HUDEP-2 (cell line): ENCODE measurements around the gene LRRC8D.
A peak's percentile ranks its signal among the peaks of the same experiment; 100 is the strongest.

Source experiments
- DNase-seq, 76 experiments: peaks; one replicate each; lab custom pipeline; 2025; ENCODE audit not compliant: unreplicated experiment in 76 of 76; lab: John Stamatoyannopoulos, UW

Gene LRRC8D

DNA sequence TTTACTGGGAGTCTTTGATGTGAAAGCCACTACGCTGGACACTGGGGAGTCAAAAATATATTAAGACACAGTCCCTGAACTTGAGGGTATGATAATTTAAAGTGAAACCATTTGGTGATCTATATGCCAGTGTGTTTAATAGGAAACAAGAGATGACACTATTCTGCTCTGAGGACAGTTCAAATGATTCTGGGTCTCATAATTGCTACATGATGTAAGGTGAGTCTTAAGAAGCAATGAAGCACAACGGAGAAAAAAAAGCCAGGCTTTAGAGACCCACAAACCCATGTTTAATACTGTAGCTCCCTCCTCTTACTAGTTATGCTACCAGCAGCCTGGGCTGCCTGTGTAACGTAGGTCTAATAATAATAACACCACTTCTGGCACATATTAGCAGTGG, 14.2 kb upstream of the LRRC8D start:
- no peak for DNase-seq

DNA sequence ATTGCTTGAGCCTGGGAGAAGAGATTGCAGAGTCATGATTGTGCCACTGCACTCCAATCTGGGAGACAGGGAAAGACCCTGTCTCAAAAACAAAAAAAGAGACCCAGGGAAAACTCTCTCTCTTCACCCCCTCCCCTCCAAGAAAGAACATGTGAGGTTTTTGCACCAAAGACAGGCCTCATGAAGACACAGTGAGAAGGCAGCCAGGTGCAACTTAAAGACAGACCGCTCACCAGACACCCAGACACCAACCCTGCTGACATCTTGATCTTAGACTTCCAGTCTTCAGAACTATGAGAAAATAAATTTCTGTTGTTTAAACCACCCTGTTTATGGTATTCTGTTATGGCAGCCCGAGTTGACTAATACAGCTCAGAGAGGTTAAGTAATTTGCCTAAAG, 13.3 kb upstream of the LRRC8D start:
- no peak for DNase-seq

GRCh38 chr1:89807983-89808382, 12.8 kb upstream of the LRRC8D start:
- DNase-seq, result no peak

GRCh38 chr1:89808441-89809117, 12.3 kb upstream of the LRRC8D start:
- no peak for DNase-seq

- DNase-seq, result no peak
Measured at GRCh38 chr1:89809556-89809955, 11.3 kb upstream of the LRRC8D start.

GRCh38 chr1:89810302-89810701, 10.5 kb upstream of the LRRC8D start:
- DNase-seq, result no peak

GRCh38 chr1:89810880-89811279, 10.0 kb upstream of the LRRC8D start:
- no peak for DNase-seq

DNA sequence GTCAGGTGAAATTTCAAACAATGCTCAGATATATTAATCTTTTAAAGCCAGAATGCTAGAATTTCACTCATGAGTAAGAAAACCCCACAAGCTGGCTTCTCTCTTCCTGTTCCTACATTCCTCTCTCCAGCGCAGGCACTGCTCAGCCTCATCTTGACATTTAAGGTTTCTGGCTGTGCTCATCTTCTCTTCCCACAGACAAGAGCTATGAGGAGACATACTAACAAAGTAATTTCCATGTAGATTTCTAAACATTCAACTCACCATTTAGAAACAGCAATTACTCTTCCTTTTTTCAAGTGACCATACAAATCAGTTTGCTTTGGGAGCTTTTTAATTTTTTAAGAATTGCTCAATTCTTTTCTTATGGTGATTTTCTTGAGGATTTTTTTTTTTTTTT, 7.8 kb upstream of the LRRC8D start:
- DNase-seq, result no peak

GRCh38 chr1:89815040-89815439, 5.8 kb upstream of the LRRC8D start:
- DNase-seq, result no peak

- no peak for DNase-seq
Measured at GRCh38 chr1:89815611-89816010, 5.2 kb upstream of the LRRC8D start.

- no peak for DNase-seq
Measured at GRCh38 chr1:89816366-89816765, 4.5 kb upstream of the LRRC8D start.

DNA sequence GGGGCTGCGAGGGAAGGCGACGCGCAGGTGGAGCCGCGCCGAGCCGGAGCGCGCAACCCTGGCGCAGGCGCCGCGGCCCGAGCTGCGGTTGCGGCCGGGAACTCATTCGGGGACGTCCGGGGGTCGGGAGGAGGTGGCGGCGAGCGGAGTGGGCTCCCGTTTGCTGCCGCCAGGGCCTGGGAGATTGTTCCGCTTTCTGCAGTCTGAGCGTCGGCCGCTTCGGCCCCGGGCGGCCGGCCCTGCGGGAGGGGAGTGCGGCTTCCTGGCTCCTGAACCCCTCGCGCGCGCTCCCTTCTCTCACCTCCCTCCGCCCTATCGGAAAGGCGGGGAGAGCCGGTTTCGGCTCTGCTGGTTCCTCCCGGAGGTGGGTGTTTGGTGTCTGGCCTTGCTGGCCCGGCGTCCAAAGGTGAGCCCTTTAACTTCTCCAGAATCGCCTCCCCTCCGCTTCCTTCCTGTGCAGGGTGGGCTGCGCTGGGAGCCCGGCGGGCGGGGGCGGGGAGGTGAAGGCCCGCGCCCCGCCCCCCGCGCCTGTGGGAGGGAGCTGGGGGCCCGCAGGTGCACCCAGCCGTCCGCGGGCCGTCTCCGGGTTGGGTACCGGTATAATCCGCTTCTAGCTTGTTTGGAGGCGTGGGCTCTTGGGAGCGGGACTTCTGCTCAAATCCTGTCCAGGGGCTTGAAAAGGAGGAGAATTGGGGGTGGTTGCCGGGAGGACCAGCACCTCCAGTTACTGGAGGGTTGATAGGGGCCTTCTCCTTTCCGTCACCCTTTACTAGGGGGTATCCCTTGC, 683 bp downstream of the LRRC8D start:
- peak in 32 of 76 experiments; percentile 4 to 56 (median 30) for DNase-seq

GRCh38 chr1:89822109-89822962, 1.5 kb downstream of the LRRC8D start:
- DNase-seq, result no peak

DNA sequence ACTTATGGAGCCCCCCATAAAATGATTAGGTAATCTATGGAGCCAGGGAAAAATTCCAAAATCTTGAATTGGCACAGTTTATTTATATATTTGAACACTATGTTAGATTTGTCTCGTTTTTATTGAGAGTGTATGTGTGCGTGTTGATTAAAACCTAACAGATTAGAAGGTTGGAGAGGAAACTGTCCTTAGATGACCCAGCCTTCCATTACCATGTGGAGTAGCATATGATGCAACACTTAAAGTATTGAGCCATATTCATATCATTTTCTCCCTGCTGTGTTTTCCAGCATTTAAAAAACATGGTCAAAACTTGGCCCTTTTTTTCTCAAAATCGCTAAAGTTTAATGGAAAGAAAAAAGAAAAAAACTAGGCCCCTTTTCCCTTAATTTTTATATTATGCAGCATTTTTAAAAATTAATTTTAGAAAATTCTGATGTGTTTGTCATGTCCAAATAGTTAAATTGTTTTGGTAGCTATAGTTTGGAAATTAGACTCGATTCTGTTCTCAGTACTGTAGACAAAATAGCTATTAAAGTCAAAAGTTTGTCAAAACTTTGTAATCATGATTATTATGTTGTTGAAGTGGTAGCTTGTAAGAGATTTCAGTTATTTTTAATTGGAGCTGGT, 2.3 kb downstream of the LRRC8D start:
- peak in 22 of 76 experiments; percentile 6 to 69 (median 24) for DNase-seq

DNA sequence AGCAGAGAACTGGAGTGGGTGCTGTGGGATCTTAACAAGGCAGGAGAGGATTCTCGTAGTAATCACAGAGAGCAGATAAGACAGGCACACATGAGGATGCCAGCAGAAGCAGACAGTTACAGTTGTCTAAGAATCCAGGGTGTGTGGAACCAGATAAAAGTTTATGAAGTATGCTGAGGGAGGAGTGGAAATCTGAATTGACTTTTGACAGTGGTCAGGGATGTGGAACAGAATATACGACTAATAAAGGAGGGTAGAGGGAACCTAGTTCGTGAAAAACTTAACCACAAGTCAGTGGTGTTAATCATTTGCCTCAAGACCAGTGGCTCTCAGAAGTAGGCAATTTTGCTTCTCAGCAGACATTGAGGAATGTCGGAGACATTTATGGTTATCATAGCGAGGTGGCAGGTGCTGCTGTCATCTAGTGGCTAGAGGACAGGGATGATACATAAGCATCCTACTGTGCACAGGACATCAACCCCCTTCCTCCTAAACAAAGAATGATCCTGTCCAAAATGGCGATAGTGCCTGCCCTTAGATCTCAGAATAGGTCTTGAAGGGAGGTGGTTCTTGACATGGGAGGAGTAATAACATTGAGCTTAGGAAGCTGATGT, 3.0 kb downstream of the LRRC8D start:
- peak in 70 of 76 experiments; percentile 5 to 86 (median 57) for DNase-seq

DNA sequence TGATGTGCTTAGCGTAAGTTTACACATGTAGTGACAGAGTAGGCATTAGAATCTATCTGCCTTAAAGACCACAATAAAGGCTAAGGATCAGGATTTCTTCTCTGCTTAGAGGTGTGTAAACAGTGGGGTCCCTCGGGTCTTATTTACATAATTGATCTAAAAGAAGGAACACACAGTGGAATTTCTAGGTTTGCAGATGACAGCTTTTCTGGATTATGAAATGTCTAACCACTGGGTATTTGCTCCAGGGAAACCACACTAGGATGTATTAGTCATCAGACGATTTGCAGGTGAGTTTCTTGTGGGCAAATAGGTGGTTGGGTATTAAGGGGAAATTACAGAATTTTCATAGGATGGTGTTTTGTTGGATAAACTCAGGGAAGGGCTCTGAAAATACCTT, 5.8 kb downstream of the LRRC8D start:
- DNase-seq, result no peak

GRCh38 chr1:89827330-89827729, 6.5 kb downstream of the LRRC8D start:
- no peak for DNase-seq

GRCh38 chr1:89827902-89828301, 7.1 kb downstream of the LRRC8D start:
- DNase-seq, result no peak

DNA sequence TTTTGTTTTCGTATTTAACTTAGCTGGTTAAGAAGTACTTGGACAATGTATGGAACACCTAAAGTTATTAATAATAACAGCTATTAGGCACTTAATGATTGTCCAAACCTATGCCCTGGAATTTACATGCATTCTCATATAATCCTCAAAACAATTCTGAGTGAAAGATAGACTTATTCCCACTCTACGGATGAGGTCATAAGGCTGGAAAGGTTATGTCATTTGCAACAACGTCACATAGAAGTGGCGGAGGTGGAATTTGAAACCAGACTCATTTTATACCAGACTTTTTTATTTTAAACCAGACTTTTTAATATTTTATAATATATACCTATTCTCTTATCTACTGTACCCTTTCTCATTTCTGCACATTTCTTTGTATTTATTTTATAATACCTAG, 8.4 kb downstream of the LRRC8D start:
- DNase-seq, result no peak

DNA sequence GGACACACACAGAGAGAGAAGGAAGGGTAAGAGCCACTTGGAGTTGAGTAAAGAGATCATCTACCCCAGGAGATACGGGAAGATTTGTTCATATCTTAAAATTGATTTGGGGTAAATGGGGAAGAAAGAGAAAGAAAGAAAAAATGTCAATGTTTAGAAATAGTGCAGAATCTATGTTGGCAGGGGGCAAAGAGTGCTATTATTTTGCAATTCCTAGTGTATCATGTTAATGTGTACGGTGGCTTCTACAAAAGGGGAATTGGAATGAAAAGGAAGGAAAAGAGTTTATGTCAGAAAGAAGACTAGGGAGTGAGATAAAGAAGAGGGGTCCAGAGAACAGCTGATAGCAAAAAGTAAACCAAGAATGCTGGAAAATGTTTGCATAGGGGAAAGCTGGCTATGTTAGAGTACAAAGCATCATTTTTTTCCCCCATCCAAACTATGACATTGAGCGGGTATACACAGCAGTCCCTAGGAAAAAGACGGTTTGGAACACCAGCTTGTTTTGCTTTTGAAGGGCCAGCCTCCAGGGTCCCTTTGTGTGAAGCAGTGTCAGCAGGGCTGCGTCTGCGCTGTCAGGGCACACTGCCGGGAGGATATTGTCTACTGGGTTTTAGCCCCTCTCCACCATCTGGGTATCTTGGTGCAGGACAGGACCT, 10.8 kb downstream of the LRRC8D start:
- no peak for DNase-seq
